Measurements from ENCODE around the gene VAV3. TPM values are rescaled to one million over a fixed set of nuclear protein-coding genes. Genes with fewer than 3 reads are reported as not detected.
"Not testable (repeated sequence)": the region's sequence is repeated elsewhere in the genome, so short reads cannot be mapped to it uniquely, and the experiment has no call there.

VAV3 gene, protein sequence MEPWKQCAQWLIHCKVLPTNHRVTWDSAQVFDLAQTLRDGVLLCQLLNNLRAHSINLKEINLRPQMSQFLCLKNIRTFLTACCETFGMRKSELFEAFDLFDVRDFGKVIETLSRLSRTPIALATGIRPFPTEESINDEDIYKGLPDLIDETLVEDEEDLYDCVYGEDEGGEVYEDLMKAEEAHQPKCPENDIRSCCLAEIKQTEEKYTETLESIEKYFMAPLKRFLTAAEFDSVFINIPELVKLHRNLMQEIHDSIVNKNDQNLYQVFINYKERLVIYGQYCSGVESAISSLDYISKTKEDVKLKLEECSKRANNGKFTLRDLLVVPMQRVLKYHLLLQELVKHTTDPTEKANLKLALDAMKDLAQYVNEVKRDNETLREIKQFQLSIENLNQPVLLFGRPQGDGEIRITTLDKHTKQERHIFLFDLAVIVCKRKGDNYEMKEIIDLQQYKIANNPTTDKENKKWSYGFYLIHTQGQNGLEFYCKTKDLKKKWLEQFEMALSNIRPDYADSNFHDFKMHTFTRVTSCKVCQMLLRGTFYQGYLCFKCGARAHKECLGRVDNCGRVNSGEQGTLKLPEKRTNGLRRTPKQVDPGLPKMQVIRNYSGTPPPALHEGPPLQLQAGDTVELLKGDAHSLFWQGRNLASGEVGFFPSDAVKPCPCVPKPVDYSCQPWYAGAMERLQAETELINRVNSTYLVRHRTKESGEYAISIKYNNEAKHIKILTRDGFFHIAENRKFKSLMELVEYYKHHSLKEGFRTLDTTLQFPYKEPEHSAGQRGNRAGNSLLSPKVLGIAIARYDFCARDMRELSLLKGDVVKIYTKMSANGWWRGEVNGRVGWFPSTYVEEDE
- total RNA-seq = 2.5 and 3.1 TPM in 2 replicates

GRCh38 chr1:107965110-107965991 lies at the start of gene VAV3:
Gene VAV3 (minus strand): TSS chr1:107965180. CDS start chr1:107964869, 311 bp downstream.
- intact Hi-C loops (cut with micrococcal nuclease) = loop anchor here (2.0 to 10.0 kb wide), 6 partner anchors 31 to 679 kb away; partner anchors contain the start of gene SLC25A24

- intact Hi-C loops (cut with micrococcal nuclease) = no loop called here
These were observed 47.6 kb upstream of the VAV3 start for GRCh38 chr1:108012553-108012952.

- intact Hi-C loops (cut with micrococcal nuclease) = no loop called here
These were observed 46.3 kb upstream of the VAV3 start for GRCh38 chr1:108011295-108011694.

DNA sequence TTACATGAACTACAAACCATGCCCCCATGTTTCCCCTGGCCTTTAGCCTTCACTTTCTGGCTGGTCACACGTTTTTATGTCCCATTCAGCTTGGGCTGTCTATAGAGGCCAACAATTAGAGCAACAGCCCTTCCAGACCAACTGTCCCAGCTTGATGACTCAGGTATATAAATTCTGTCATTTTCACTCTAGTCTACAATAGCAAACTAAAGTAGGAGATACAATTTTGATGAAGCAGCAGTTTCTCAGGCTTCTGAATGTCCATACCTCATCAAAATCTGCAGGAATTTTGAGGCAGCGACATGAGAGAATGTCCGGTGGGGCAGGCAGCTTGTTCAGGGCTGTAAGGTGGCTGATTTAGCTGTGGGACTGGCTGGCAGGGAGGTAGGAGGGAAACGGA lies 45.6 kb upstream of the VAV3 start:
- intact Hi-C loops (cut with micrococcal nuclease) = no loop called here

GRCh38 chr1:108009603-108010195 lies 44.7 kb upstream of the VAV3 start:
- intact Hi-C loops (cut with micrococcal nuclease) = no loop called here

DNA sequence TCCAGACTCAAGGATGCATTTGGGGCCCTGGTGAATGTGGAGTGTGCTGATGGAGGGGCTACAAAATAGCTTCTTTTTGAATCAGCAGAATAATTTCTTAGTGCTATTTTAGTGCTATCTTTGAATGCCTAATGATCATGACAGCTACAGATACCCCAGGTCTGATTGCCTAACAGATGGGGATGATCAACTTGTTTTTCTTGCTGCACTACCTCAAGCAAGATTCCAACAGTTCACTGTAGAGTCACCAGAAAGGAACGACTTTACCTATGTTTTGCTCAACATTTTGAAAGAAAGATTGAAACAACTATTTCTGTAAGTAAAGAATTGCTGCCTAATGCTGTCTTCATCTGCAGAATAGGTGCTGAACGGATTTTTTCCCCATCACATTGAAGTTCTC lies 42.6 kb upstream of the VAV3 start:
- intact Hi-C loops (cut with micrococcal nuclease) = no loop called here

DNA sequence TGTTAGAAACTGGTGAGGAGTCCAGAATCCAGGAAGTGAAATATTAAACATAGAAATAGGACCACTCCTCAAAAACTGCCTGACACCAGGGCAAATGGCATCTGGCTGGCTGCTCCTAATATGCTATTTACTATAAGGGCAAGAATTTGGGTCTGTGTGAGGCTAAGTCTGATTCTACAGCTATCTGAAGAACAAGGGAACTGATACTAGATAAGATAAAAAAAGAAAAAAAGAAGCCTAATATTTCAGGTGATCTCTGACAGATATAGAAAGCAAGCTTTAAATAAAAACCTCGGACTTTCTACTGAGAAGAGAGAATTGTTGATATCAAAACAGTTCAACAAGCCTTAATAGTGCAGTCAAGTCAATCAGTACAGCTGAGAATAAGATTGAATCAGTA lies 42.1 kb upstream of the VAV3 start:
- intact Hi-C loops (cut with micrococcal nuclease) = no loop called here

GRCh38 chr1:108004919-108005318 lies 39.9 kb upstream of the VAV3 start:
- intact Hi-C loops (cut with micrococcal nuclease) = not testable (repeated sequence)

- intact Hi-C loops (cut with micrococcal nuclease) = no loop called here
These were observed 35.7 kb upstream of the VAV3 start for GRCh38 chr1:108000620-108001111.

- intact Hi-C loops (cut with micrococcal nuclease) = no loop called here
These were observed 35.2 kb upstream of the VAV3 start for GRCh38 chr1:108000184-108000583.

GRCh38 chr1:107997866-107998265 lies 32.9 kb upstream of the VAV3 start:
- intact Hi-C loops (cut with micrococcal nuclease) = no loop called here

DNA sequence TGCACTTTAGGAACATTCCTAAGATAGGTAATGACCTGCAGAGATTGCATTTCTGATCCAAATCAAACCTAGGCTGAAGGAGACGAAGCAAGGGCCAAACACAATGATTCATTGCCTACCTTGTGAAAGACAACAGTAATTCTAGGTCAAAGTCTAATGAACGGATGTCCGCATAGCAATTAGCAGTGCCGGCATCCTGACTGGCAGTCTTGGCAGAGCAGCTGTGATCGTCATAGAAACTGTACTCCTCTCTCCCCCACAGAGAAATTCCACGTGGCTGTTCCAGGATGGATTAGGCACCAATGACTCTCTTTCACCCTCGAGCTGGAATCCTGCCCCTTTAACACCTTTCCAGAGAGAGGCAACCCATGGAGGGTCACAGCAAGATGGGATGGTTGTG lies 28.9 kb upstream of the VAV3 start:
- intact Hi-C loops (cut with micrococcal nuclease) = no loop called here

DNA sequence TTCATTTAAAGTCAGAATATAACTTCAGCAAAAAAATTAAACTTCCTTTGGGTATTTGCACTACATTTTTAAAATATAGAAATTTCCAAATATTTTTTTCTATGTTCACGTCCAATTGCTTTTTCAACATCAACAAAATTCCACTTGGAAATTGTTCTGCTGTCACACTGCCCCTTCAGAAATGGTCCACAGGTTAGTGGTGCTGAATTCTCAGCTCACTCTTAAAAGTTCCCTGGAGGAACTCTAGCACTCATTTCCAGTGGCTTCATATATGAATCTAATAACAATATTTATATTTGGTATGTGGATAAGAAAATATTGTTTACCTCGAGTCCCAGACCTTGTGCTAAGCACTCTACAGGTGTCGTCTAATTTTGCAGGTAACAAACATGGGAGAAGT lies 27.4 kb upstream of the VAV3 start:
- intact Hi-C loops (cut with micrococcal nuclease) = no loop called here

GRCh38 chr1:107991371-107992066 lies 26.5 kb upstream of the VAV3 start:
- intact Hi-C loops (cut with micrococcal nuclease) = no loop called here

DNA sequence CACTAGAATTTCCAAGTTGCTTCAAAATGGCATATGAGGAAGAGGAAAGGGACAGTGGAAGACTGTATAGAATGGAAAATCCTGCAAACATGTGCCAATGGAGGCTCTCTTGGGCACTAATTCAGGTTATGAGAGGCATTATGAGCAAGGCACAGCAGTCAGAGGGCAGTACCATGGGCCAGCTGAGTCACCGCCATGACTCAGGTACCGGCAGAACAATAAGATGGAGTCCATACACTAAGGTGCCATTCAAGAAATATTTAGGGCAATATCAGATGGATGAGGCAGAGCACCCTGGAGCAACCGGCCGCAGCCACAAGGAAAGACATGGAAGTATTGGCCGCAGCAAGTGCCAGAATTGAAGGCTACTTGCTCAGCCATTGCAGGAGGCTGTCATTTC lies 25.6 kb upstream of the VAV3 start:
- intact Hi-C loops (cut with micrococcal nuclease) = no loop called here

- intact Hi-C loops (cut with micrococcal nuclease) = no loop called here
These were observed 16.3 kb upstream of the VAV3 start for GRCh38 chr1:107981277-107981676.

GRCh38 chr1:107979926-107980325 lies 14.9 kb upstream of the VAV3 start:
- intact Hi-C loops (cut with micrococcal nuclease) = no loop called here

DNA sequence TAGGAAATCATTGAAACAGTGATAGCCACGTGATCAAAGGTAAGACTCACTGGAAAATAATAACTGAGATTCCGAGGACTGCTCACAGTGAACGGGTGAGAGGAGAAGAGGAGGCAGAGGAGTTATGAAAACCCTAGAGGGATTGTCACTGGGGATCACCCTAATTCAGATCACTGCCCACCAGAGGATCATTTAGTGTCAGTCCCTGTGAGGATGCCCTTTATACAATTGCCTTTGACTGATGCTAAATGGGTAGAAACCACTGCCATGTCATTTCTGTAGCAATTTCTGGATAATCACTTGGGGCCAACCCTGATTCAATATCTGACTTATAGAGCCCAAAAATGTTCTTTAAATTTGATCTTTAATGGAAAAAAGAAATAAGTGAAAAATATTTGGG lies 14.1 kb upstream of the VAV3 start:
- intact Hi-C loops (cut with micrococcal nuclease) = no loop called here

DNA sequence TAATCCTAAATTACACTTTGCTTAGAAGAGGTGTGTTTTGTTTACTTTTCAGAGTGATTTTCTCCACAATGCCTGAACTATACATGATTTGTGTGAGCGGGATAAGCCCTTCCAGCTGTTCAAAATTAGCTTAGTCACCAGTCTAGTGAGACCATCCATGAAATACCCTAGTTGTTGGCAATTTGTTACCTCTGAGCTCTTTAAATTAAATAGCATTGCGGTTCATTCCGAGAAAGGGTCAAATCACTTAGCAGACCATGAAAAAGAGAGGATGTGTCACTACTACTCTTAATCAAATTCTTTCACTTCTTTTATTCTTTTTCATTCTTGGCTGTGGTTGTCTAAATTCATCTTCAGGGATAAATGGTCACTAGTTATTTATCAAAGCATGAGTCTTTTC lies 11.9 kb upstream of the VAV3 start:
- intact Hi-C loops (cut with micrococcal nuclease) = no loop called here

GRCh38 chr1:107976431-107976830 lies 11.5 kb upstream of the VAV3 start:
- intact Hi-C loops (cut with micrococcal nuclease) = no loop called here
